Measurements from ENCODE around the gene KCNH2.

DNA sequence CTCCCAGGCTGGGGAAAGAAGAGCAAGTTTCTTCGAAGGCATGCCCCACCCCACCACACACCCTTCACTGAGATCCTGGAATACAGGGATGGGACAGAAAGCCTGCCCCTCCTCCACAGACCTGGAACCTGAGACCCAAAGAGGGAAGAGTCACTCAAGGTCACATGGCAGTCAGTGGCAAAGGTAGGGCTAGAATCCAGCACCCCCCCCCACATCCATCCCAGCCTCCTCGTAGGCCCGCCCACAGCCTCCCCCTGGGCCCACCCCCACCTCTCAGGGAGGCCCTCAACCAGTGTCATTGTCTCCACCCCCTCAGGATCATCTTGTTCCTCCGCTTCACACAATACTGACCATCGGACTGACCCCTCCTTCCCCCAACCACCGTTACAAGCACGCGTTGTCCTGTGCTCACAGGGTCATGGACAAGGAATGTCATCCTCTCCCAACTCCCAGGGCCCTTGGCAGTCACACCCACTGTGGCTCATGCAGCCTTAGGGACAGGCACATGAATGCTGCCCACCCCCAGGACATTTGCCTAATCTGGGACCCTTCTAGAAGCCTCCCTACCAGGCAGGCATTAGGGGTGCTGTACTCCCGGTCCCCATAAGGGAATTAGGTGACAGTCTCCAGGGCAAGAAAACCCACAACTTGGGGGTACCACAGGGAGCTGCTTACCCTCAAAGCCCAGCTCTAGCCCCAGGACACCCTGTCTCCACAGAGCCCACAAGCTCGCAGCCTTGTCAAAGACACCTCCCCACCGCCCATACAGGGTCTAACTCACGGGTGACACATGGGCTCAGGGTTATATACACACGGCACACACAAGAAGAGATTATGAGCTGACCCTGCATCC, 1.4 kb downstream of the KCNH2 start:
- no peak for TF ChIP-seq CTCF (IDR thresholded peaks at IDR 0.05; ENCODE audit: poor library complexity)
- TF ChIP-seq EZH2phosphoT487 (IDR thresholded peaks at IDR 0.05; ENCODE audit: low read depth, severe bottlenecking, unreplicated experiment), result no peak

Data from hepatocyte (in vitro differentiated cells).